Measurements from ENCODE around the gene TPST2.

Gene TPST2

GRCh38 chr22:26548984-26549383, 40.9 kb downstream of the TPST2 start:
- POLR2A ChIA-PET = no interaction called here
- CTCF ChIA-PET = no interaction called here
- no peak for TF ChIP-seq CTCF (IDR thresholded peaks at IDR 0.05; ENCODE audit: control extremely low read depth, extremely low read depth, low read depth, missing control alignments)
- no peak for DNase-seq (ENCODE audit: extremely low spot score)

- no peak for TF ChIP-seq CTCF (IDR thresholded peaks at IDR 0.05; ENCODE audit: control extremely low read depth, extremely low read depth, low read depth, missing control alignments)
- POLR2A ChIA-PET = no interaction called here
- CTCF ChIA-PET = no interaction called here
- no peak for DNase-seq (ENCODE audit: extremely low spot score)
Measured at GRCh38 chr22:26548303-26548702, 41.6 kb downstream of the TPST2 start.

GRCh38 chr22:26547837-26548236, 42.1 kb downstream of the TPST2 start:
- ChIA-PET CTCF (no interaction called here), POLR2A (no interaction called here)
- DNase-seq (ENCODE audit: extremely low spot score) = no peak
- TF ChIP-seq CTCF (IDR thresholded peaks at IDR 0.05; ENCODE audit: control extremely low read depth, extremely low read depth, low read depth, missing control alignments) = no peak

GRCh38 chr22:26547426-26547825, 42.5 kb downstream of the TPST2 start:
- no peak for TF ChIP-seq CTCF (IDR thresholded peaks at IDR 0.05; ENCODE audit: control extremely low read depth, extremely low read depth, low read depth, missing control alignments)
- ChIA-PET POLR2A (no interaction called here), CTCF (interaction anchor here (1.3 to 1.5 kb wide), 2 partner anchors 11 to 16 kb away, joined by 3 to 4 read pairs; no protein-coding TSS in a partner anchor)
- no peak for DNase-seq (ENCODE audit: extremely low spot score)

GRCh38 chr22:26546282-26546681, 43.6 kb downstream of the TPST2 start:
- no peak for DNase-seq (ENCODE audit: extremely low spot score)
- TF ChIP-seq CTCF (IDR thresholded peaks at IDR 0.05; ENCODE audit: control extremely low read depth, extremely low read depth, low read depth, missing control alignments) = no peak
- POLR2A ChIA-PET = no interaction called here
- CTCF ChIA-PET = interaction anchor here (0.7 to 1.5 kb wide), 3 partner anchors 9 to 15 kb away, joined by 3 to 4 read pairs (median 3); no protein-coding TSS in a partner anchor

- CTCF ChIA-PET = interaction anchor here (0.7 to 1.3 kb wide), 2 partner anchors 9 to 10 kb away, joined by 3 read pairs; no protein-coding TSS in a partner anchor
- no peak for TF ChIP-seq CTCF (IDR thresholded peaks at IDR 0.05; ENCODE audit: control extremely low read depth, extremely low read depth, low read depth, missing control alignments)
- DNase-seq (ENCODE audit: extremely low spot score) = no peak
- POLR2A ChIA-PET = no interaction called here
Measured at GRCh38 chr22:26545827-26546226, 44.1 kb downstream of the TPST2 start.

- DNase-seq (ENCODE audit: extremely low spot score) = no peak
- ChIA-PET CTCF (no interaction called here), POLR2A (no interaction called here)
- no peak for TF ChIP-seq CTCF (IDR thresholded peaks at IDR 0.05; ENCODE audit: control extremely low read depth, extremely low read depth, low read depth, missing control alignments)
Measured at GRCh38 chr22:26545385-26545784, 44.5 kb downstream of the TPST2 start.

All from GM10248 (cell line).